Amniotic stem cell (primary cell): ENCODE data around the gene ACTG2.
"Not testable (repeated sequence)": the region's sequence is repeated elsewhere in the genome, so short reads cannot be mapped to it uniquely, and the experiment has no call there.

Experiments used
- DNase-seq: peaks from one replicate; lab custom pipeline; 2025; lab: John Stamatoyannopoulos, UW

ACTG2 gene

DNA sequence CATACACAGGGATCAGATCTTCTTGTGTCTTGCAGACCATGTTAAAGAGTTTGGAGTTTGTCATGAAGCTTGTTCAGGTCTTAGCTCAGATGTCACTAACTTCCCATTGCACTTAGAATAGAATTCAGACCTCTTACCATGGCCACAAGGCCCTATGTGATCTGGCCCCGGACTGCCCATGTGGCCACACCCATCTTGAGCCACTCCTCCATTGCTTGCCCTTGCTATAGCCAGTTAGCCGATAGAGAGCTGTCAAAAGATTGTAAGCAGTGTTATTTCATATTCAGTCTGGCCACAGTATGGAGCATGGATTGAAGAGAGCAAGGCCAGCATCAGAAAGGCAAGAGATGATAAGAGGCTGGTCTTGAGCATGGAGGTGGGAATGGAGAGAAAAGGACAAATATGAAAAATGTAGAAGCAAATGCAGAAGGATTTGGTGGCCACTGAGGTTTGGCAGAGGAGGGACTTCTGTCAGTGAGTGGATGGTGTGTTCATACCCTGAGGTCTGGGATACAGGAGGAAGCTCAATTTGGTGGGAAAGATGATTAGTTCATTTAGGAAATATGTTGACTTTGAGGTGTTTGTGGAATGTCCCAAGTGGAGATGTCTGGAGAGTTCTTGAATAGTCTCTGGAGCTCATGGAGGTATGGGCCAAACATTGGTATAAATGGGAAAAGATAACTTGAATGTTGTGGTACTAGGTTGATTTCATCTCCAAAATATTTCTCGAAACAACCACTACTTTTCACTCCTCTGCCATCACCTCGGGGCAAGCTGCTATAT lies 44.5 kb downstream of the ACTG2 start:
- DNase-seq, result no peak

DNA sequence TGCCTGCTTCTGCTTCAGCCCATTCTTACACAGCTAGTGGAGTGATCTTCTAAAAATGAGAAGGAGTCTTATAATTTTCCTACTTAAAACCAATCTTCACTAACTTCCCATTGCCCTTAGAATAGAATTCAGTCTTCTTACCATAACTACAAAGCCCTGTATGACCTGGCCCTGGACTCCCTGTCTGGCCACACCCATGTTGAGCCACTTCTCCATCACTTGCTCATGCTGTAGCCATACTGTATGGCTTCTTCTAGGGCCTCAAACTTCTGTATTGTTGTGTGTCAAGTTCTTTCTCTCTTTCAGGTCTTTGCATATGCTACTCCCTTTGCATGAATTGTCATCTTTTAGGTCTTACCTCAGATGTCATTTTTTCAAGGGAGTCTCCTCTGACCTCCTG lies 45.1 kb downstream of the ACTG2 start:
- DNase-seq, result no peak

DNA sequence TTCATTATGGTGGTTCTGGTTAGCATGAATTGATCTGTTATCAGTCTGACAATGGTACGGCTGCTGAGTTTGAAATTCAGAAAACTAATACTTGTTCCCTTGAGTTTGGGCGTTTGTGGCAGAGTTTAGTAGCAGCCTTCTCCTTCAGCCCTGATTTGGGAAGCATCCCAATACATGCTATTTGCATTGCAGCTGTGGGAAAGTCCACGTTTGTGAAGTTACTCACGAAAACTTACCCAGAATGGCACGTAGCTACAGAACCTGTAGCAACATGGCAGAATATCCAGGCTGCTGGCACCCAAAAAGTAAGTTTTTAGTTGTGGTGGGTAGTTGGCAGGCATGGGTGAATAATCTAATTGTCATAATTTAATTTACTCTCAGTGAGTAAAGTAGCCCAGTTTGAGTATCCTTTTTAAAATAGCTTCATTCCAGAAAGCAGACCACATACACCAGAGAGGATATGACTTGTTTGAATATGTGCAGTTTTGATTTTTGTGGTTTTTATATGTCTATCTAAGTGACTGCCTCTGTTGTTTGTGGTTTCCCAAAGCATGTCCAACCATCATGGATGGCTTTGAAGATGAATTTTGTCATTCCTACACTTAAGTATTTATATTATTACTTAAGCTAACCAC lies 46.0 kb downstream of the ACTG2 start:
- peak; percentile 21 for DNase-seq

DNA sequence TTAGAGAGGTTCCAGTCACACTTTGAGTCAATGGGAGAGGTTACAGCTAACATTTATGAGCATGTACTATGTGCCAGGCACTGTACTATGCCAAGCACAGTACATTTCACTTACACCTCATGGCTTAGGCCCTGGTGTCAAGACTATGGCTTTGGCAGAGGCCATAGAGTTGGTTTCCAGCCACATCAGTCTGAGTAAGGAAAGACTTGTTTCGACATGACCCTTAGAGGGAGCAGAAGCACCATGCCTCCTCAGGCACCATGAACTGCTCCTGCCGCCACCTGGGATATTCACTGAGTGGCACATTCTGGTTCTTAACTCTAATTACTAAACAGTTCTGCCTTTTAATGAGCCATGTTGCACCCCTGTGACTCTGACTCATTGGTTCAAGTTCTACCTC lies 46.6 kb downstream of the ACTG2 start:
- no peak for DNase-seq

DNA sequence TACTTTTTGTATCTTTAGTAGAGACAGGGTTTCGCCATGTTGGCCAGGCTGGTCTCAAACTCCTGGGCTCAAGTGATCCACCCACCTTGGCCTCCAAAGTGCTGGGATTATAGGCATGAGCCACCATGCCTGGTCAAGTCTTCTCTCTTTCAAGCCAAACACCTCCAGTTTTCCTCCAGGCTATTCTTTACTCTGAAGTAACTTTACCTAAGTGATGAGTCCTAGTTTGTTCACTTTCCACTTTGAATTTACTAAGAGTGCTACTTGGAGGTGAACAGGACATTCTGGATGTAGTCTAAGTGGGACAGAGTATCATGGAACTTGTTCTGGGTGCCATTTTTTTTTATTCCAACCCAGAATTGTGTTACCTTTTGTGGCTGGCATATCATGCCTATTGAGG lies 47.3 kb downstream of the ACTG2 start:
- DNase-seq, result not testable (repeated sequence)

DNA sequence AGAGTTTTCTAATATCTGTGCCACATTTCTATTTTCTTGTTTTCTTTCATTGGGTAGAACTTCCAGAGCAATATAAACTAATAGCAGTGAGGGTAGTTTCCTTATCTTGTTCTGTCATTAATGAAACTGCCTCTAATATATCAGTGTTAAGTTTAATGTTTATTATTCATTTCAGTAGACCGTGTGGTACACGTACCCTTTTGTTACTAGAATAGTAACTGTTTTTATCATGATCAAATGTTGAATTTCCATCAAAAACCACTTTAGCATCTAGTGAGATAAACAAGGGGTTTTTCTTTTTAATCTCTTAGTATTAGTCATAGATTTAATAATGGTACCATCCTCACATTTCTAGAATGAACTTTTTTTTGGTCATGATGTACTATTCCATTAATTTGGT lies 49.9 kb downstream of the ACTG2 start:
- no peak for DNase-seq

DNA sequence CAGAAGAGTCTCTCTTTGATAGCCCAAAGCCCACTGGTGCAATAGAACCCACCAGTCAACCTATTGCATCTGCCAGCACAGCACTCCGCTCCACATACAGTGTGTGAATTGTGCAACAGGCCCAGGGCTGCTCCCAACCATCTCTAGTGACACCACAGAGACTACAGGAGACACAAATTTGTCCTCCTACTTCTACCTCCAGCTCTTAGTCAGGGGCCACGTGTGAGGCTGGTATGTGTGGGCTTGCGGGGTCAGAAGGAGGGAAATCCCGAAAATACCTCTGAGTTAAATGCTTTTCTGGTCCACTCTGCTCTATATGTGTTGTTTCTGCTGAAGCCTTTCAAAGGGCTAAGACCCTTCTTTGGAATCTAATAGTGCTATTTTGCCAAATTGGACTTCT lies 51.9 kb downstream of the ACTG2 start:
- DNase-seq, result no peak

DNA sequence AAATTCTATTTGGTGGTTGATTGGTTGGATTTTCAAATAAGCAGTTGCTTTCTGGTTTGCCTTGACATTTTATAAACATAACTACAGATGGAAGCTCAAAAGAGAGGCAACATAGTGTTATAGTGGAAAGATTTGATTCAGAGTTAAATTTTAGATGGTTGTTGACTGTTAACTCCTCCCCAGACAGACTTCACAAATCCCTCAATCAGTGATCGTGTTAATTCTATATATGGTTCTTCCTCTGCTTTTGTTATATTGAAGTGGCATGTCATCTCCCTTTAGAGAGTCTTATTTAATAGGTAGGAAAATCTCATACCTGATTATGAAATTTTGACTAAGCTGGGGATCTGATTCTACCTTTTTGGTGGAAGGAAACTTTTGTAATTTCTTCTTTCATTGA lies 53.4 kb downstream of the ACTG2 start:
- DNase-seq, result no peak

DNA sequence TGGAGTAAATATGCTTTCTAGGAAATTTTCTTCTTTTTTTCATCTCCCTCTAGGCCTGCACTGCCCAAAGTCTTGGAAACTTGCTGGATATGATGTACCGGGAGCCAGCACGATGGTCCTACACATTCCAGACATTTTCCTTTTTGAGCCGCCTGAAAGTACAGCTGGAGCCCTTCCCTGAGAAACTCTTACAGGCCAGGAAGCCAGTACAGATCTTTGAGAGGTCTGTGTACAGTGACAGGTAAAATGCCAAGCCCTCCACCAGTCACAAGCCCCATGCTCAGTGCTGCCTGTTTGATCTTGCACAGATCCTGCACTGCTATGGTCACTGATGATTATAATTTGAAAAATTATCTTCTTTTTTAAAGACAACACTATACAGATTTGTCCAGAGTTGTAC lies 53.9 kb downstream of the ACTG2 start:
- DNase-seq, result no peak

DNA sequence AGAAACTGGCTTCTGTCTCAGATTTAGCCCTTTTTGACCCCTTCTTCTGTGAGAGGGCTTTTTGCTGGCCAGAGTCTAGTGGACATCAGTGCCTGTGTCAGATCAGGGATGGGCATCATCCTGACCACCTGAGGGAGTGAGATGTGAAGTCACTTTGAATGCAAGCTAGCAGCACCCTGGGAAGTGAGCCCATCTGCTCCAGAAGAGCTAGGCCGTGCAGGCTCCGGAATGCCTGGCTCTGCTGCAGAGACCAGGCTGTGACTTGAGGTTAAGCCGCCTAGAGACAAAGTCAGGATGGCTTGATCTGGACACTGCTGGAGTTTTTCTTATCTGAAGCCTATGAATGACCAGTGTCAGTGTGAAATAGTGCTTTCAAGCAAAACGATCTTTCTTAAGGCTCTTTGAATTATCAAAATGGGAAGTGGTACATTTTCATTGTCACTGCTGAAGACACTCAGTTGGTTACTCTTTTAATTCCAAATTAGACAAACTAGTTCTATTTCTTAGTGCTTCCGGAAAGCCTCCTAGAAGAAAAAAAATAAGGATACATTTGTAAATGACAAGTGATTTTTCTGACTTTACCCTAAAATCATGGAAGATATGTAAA lies 54.7 kb downstream of the ACTG2 start:
- DNase-seq, result no peak

DNA sequence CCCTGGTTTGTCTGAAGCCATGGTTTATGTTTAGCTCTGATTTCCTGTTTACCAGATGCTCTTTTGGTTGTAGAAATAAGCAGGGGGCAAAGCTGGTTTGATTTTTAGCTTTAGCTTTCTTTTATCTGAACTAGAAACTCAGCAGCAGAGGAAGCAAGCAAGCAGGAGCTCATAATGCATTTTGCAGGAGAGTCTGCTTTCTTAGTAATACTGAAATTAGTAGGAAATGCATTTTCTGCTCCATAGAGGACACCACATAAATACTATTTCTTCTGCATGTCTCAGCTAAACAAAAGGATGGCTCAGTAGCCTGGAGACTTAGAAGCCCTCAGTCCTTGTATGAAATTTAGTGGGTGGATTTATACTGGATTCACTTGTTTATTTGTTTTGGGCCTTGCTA lies 57.0 kb downstream of the ACTG2 start:
- no peak for DNase-seq

DNA sequence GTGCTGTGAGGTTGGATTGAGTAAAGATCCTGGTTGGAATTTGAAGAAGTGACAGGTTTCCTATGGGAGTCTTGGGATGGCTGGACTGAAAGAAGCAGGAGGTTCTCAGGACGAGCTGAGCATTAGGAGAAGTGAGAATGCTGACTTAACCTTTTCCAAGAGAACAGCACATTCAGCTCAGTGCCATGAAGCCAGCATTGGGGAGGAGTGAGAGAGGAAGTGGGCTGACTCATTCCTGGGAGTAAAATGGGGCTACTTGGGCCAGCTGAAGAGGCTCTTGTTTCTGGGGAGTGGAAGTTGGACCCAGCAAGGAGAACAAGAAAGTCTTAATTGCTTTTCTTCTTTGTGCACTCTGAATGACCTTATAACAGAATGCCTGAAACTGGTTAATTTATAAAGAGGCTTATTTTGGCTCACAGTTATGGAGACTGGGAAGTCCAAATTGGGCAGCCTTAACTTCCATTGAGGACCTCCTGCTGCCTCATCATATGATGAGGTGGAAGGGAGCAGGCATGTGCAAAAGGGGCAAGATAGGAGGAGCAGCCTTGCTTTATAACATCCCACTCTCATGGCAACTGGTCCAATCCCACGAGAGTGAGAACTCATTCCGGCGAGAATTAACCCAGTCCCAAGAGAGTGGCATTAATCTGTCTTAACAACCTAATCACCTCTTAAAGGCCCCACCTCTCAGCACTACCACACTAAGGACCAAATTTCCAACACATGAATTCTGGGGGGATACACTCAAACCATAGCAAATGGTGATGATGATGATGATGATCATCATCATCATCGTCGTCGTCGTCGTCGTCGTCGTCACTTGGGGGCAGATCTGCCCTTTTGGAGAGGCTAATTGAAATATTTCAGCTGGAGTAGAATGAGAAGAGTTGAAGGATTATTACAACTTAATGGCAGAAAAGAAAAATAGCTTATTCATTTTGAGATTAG lies 60.0 kb downstream of the ACTG2 start:
- DNase-seq, result no peak

DNA sequence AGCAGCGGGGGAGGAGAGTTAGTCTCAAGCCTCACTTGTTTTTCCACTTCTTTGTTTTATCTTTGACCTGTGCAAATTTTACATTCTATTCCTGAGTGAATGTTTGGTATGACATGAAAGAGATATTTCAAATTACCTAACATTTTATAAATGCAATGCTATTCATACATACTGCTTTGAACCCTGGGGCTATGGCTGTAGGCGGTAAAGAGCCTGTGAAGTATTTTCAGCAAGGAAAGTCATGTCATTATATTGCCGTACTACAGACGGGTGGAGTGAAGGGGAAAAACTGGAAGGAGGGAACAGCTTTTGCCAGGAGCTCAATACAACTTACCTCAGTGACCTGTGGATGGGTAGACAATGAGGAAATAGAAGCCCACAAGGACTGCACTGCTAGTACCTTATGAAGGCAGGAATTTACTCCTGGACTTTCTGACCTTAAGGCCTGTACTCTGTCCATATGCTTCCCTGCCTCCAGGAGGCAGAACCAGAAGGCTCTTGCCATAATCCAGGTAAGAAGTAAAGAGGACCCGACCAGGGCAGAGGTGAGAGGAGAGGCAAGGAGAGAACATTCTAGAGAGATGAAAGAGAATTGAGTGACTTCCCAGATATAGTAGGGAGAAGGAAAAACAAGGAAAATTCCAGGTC lies 63.5 kb downstream of the ACTG2 start:
- no peak for DNase-seq

DNA sequence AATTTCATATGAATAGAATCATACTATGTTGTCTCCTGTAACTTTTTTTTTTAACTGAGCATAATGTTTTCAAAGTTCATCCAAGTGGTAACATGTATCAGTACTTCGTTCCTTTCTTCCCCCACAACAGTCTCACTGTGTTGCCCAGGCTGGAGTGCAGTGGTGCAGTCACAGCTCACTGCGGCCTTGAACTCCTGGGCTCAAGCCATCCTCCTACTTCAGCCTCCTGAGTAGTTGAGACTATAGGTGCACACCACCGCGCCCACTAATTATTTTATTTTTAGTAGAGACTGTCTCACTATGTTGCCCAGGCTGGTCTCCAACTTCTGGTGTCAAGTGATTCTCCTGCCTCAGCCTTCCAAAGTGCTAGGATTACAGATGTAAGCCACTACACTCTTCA lies 68.5 kb downstream of the ACTG2 start:
- no peak for DNase-seq

DNA sequence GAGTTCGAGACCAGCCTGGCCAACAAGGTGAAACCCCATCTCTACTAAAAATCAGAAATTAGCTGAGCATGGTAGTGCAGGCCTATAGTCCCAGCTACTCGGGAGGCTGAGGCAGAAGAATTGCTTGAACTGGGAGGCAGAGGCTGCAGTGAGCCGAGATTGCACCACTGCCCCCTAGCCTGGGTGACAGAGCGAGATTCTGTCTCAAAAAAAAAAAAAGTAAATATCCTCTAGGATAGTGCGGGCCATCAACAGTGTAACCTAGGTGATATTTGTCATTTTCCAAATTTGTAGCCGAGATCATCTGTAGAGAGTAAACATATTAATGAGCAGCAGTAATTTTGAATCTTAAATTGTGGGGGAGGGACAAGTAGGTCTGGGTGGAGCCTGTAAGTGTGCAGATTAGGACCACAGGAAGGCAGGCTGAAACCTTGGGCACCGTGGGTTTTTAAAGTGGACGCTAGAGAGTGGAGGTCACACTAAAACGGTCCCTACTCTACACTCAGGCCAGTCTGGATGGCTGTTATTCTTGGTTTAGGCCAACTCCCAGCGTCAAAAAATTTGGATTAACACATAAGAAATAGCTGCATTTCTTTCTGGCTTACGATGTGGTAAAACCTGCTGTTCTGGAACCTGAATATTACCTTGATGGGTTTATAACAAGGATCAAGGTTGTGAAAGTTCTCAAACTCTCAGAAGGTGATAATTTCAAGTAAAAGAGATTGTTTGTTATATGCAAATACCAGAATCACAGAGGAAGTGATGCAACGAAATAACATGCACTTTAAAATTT lies 69.2 kb downstream of the ACTG2 start:
- DNase-seq, result no peak

DNA sequence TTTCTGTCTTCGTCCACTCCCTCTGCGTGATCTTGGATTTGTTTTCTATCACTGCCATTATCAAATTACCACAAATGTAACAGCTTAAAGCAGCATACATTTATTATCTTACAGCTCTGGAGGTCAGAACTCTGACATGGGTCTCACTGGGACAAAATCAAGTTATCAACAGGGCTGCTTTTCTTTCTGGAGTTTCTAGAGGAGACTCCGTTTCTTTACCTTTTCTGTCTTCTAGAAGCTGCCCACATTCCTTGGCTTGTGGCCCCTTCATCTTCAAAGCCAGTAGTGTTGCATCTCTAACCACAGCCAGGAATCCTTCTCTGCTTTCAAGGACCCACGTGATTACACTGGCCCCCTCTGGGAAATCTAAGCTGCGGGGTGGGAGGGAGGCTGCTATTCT lies 70.0 kb downstream of the ACTG2 start:
- no peak for DNase-seq

DNA sequence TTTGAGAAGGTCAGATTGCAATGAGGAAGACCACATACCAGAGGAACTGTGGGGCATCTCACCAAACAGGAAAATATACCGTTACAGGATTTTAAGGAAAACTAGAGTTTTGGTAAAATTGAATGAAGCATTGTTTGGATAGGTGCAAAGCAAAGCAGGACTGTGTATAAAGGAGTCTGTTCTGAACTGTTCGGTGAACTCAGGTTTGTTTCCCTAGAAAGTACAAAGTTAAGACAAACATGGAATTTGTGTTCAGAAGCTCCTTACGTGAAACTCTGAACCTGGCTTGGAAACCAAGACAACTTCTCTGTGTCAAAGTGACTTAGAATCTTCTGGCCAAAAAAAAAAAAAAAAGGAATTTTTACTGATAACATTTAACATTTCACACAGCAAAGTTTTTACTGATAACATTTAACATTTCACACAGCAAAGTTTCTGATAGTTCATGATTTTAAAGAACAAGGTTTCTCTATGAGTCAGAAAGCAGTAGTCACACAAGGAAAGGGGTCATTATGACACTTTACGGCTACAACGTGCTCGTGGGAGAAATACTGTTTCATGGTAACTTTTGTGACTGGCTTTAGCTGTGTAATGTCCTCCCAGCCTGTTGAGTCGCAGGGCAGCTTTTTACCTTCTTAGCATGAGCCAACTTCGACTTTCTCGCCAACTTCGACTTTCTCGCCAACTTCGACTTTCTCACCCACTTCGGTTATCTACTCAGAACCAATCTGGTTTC lies 70.7 kb downstream of the ACTG2 start:
- DNase-seq, result no peak

DNA sequence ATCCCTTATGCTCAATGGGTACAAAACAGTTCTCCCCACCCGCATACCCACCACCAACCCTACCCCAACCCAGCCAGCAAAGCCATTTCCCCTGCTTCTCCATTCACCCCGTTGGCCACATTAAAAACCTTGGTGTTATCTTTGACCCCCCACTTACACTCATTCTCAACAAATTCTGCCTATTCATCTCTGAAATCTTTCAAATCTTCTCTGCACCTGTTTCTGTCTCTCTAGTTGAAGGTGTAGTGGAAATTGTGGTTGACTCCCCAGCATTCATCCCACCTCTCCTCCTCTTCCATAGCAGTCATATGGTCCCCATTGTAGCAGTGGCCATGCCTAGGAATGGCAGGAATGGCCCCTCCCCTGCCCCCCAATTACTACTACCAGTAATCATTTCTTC lies 71.4 kb downstream of the ACTG2 start:
- no peak for DNase-seq

DNA sequence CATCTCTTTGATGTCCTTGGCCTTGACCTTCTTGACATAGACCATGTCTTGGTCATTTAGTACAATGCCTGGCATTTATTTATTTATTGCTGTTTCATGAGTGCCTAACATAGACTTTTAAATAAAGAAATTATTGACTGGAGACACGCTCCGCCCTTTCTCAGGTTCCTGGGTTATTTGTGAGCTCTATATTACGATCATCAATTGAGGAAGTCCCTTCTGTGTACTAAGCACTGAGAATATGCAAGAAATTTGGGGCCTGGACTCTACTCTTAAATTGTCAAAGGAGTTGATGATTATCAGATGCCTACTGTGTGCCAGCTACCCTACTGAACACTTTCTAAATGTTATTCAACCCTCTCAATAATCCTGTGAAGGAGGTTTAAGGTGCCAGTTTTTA lies 72.2 kb downstream of the ACTG2 start:
- DNase-seq, result no peak

DNA sequence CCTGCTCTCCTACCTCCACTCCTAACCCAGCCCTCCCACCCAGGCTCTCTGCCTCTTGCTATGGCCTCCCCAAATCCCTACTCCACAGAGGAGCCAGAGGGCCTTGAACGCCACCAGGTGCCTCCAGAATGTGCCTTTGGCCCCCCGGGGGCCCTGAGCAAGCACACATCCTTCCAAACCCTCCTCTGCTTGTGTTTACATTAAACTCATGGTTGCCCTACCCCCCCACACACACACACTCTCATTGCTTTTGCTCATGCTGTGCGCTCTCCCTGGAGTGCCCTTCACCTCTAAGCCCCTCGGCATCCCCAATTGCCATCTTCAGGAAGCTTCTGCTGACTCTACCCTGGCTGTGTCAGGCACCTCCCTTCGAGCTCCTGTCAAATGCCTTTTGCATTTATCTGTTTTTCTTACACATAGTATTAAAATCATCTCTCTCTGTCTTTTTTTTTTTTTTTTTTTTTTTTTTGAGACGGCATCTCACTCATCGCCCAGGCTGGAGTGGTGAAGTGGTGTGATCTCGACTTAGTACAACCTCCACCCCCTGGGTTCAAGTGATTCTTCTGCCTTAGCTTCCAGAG lies 75.6 kb downstream of the ACTG2 start:
- DNase-seq, result no peak
